ENCODE results near the gene CRABP2. TPM values are rescaled to one million over a fixed set of nuclear protein-coding genes. Genes with fewer than 3 reads are reported as not detected.
A peak's percentile ranks its signal among the peaks of the same experiment; 100 is the strongest.

Gene CRABP2
- total and polyA plus RNA-seq, 2 of the 13 experiments (the other 11 are each of a cell fraction or from before 2014, with no cell fraction given) = 0.40 to 0.60 TPM

GRCh38 chr1:156728599-156729462, 23.4 kb upstream of the CRABP2 start, which contains the start of gene ISG20L2 (continued):
- TF ChIP-seq MIXL1 (CRISPR knock-in tag; IDR thresholded peaks at IDR 0.05) (no peak), KDM3A (CRISPR knock-in tag; IDR thresholded peaks at IDR 0.05; ENCODE audit: low read depth) (no peak), CENPBD1 (CRISPR knock-in tag; IDR thresholded peaks at IDR 0.05; ENCODE audit: borderline replicate concordance, low read depth) (no peak), HNRNPUL1 (IDR thresholded peaks at IDR 0.05; ENCODE audit: low read depth, low read length) (no peak), RBM22 (optimal IDR thresholded peaks at IDR 0.05; ENCODE audit: low read length) (peak; percentile 64), RFXANK (CRISPR knock-in tag; IDR thresholded peaks at IDR 0.05) (no peak), ZBTB20 (CRISPR knock-in tag; IDR thresholded peaks at IDR 0.05; ENCODE audit: borderline replicate concordance, low read depth) (0 out of 2 replicates have a peak, but pooled peaks have one; percentile 28), EZH2 (conservative IDR thresholded peaks at IDR 0.05; ENCODE audit: low read depth, low read length) (no peak), ZNF609 (CRISPR knock-in tag; IDR thresholded peaks at IDR 0.05; ENCODE audit: borderline replicate concordance) (no peak), LCORL (IDR thresholded peaks at IDR 0.05) (no peak), LCORL (CRISPR knock-in tag; IDR thresholded peaks at IDR 0.05) (no peak), ZNF329 (CRISPR knock-in tag; IDR thresholded peaks at IDR 0.05; ENCODE audit: low read depth) (no peak), CERS6 (CRISPR knock-in tag; IDR thresholded peaks at IDR 0.05) (no peak), FLYWCH1 (CRISPR knock-in tag; IDR thresholded peaks at IDR 0.05) (no peak), GTF3A (CRISPR knock-in tag; conservative IDR thresholded peaks at IDR 0.05) (no peak), BATF2 (CRISPR knock-in tag; IDR thresholded peaks at IDR 0.05) (no peak), ESRRA (CRISPR knock-in tag; IDR thresholded peaks at IDR 0.05; ENCODE audit: low read depth) (no peak), SIN3B (IDR thresholded peaks at IDR 0.05; ENCODE audit: low read length) (peak; percentile 33; the same call in 1 of the 2 replicates), AHR (CRISPR knock-in tag; IDR thresholded peaks at IDR 0.05) (no peak), ZNF350 (CRISPR knock-in tag; IDR thresholded peaks at IDR 0.05; ENCODE audit: borderline replicate concordance, low read depth) (no peak), ZNF263 (CRISPR knock-in tag; IDR thresholded peaks at IDR 0.05) (no peak), ZNF382 (CRISPR knock-in tag; IDR thresholded peaks at IDR 0.05; ENCODE audit: borderline replicate concordance) (no peak), ZNF572 (CRISPR knock-in tag; IDR thresholded peaks at IDR 0.05) (no peak), PTBP1 (IDR thresholded peaks at IDR 0.05; ENCODE audit: low read depth, low read length, poor library complexity, severe bottlenecking) (no peak), BRD4 (CRISPR knock-in tag; IDR thresholded peaks at IDR 0.05) (peak; percentile 44; the same call in 1 of the 2 replicates)
